Measurements from ENCODE around the gene HERC5. TPM values are rescaled to one million over a fixed set of nuclear protein-coding genes. Genes with fewer than 3 reads are reported as not detected.

HERC5 gene
- total and polyA plus RNA-seq, 9 donors: 10.5 to 20.9 (median 18.6) TPM

GRCh38 chr4:88524171-88524570 lies 67.3 kb downstream of the HERC5 start:
- no peaks in the 10 kb centered on the region for H3K9me3 ChIP-seq
- intact Hi-C loops (cut with DNase I): loop anchor here in 1 of 4 donors (10.0 kb wide), 1 partner anchor 141 kb away; no protein-coding TSS in a partner anchor
- TF ChIP-seq CTCF (IDR thresholded peaks at IDR 0.05) (no peak), EP300 (IDR thresholded peaks at IDR 0.05) (peak; percentile 0), POLR2A (IDR thresholded peaks at IDR 0.05) (no peak)
- peak overlapping the region; percentile 76 to 90 for H3K27ac ChIP-seq
- H3K4me1 ChIP-seq (ENCODE audit: insufficient read depth): peaks cover 6% of the 10 kb centered on the region
- H3K27me3 ChIP-seq: no peaks in the 10 kb centered on the region
- DNase-seq: no peak
- no peaks in the 10 kb centered on the region for H3K36me3 ChIP-seq
- peak overlapping the region; percentile 96 for H3K4me3 ChIP-seq
- WGBS, 3 donors: 21 to 45% (median 40%) methylated on average over 2 of the region's 2 CpGs

GRCh38 chr4:88526221-88526815 lies 69.4 kb downstream of the HERC5 start:
- no peak overlapping the region for H3K27ac ChIP-seq
- WGBS, 3 donors: 39 to 50% (median 45%) methylated on average over 1 of the region's 1 CpG
- intact Hi-C loops (cut with DNase I): loop anchor here in 2 of 4 donors (5.0 to 10.0 kb wide), 2 partner anchors 138 to 496 kb away; no protein-coding TSS in a partner anchor

GRCh38 chr4:88527787-88528186 lies 70.9 kb downstream of the HERC5 start:
- Histone ChIP-seq H3K9me3 (no peaks in the 10 kb centered on the region), H3K36me3 (no peaks in the 10 kb centered on the region), H3K27ac (no peak overlapping the region), H3K4me3 (no peak overlapping the region), H3K4me1 (ENCODE audit: insufficient read depth) (peaks cover 6% of the 10 kb centered on the region), H3K27me3 (no peaks in the 10 kb centered on the region)
- TF ChIP-seq CTCF (IDR thresholded peaks at IDR 0.05) (no peak), EP300 (IDR thresholded peaks at IDR 0.05) (no peak), POLR2A (IDR thresholded peaks at IDR 0.05) (no peak)
- DNase-seq: no peak
- 93 to 94% (median 94%) methylated on average over 8 of the region's 8 CpGs for WGBS, 3 donors
- intact Hi-C loops (cut with DNase I): loop anchor here in 2 of 4 donors (5.0 to 10.0 kb wide), 2 partner anchors 137 to 495 kb away; no protein-coding TSS in a partner anchor

More at GRCh38 chr4:88526221-88526815, 69.4 kb downstream of the HERC5 start:
- Histone ChIP-seq H3K36me3 (no peaks in the 10 kb centered on the region), H3K4me3 (no peak overlapping the region), H3K27me3 (no peaks in the 10 kb centered on the region), H3K9me3 (no peaks in the 10 kb centered on the region), H3K4me1 (ENCODE audit: insufficient read depth) (peaks cover 6% of the 10 kb centered on the region)
- TF ChIP-seq POLR2A (IDR thresholded peaks at IDR 0.05): no peak
- TF ChIP-seq EP300 (IDR thresholded peaks at IDR 0.05): no peak
- no peak for TF ChIP-seq CTCF (IDR thresholded peaks at IDR 0.05)
- DNase-seq: no peak

- no peak for TF ChIP-seq POLR2A (IDR thresholded peaks at IDR 0.05)
- no peak for TF ChIP-seq CTCF (IDR thresholded peaks at IDR 0.05)
- no peak for TF ChIP-seq EP300 (IDR thresholded peaks at IDR 0.05)
- H3K27ac ChIP-seq: no peak overlapping the region
- intact Hi-C loops (cut with DNase I): loop anchor here in 2 of 4 donors (5.0 to 10.0 kb wide), 2 partner anchors 136 to 493 kb away; no protein-coding TSS in a partner anchor
- no peaks in the 10 kb centered on the region for H3K36me3 ChIP-seq
- H3K4me3 ChIP-seq: no peak overlapping the region
- H3K9me3 ChIP-seq: no peaks in the 10 kb centered on the region
- 45 to 71% (median 54%) methylated on average over 3 of the region's 3 CpGs for WGBS, 3 donors
- no peak for DNase-seq
- H3K27me3 ChIP-seq: no peaks in the 10 kb centered on the region
- H3K4me1 ChIP-seq (ENCODE audit: insufficient read depth): peaks cover 6% of the 10 kb centered on the region
These were observed 71.9 kb downstream of the HERC5 start for GRCh38 chr4:88528861-88529260.
